ENCODE data around the gene PTTG1.

- TF ChIP-seq CTCF (IDR thresholded peaks at IDR 0.05; ENCODE audit: low read depth, low read length, missing input control): no peak
- no peak for TF ChIP-seq RXRA (IDR thresholded peaks at IDR 0.05)
- no peak for TF ChIP-seq NR2F2 (IDR thresholded peaks at IDR 0.05)
- no peak for TF ChIP-seq YY1 (IDR thresholded peaks at IDR 0.05)
- TF ChIP-seq TAF1 (conservative IDR thresholded peaks at IDR 0.05): no peak
These were observed 22.8 kb upstream of the PTTG1 start for GRCh38 chr5:160398806-160399205.

Data from liver (tissue), 3 donors.